Stimulated activated CD4-positive, alpha-beta T cell treated with anti-CD3 and anti-CD28 coated beads, Interleukin-12 subunit alpha, Interleukin-12 subunit beta, amount 100 ng/mL, for 48 hours (primary cell): ENCODE measurements around the gene DR1.
A peak's percentile ranks its signal among the peaks of the same experiment; 100 is the strongest.

ENCODE experiments used
- DNase-seq, 3 donors: peaks; one replicate each; pipeline ENCODE4 v3.0.0-alpha.2; 2020; ENCODE audit warnings: low read depth in 2 of 3, low spot score in 1 of 3

The DR1 gene

DNA sequence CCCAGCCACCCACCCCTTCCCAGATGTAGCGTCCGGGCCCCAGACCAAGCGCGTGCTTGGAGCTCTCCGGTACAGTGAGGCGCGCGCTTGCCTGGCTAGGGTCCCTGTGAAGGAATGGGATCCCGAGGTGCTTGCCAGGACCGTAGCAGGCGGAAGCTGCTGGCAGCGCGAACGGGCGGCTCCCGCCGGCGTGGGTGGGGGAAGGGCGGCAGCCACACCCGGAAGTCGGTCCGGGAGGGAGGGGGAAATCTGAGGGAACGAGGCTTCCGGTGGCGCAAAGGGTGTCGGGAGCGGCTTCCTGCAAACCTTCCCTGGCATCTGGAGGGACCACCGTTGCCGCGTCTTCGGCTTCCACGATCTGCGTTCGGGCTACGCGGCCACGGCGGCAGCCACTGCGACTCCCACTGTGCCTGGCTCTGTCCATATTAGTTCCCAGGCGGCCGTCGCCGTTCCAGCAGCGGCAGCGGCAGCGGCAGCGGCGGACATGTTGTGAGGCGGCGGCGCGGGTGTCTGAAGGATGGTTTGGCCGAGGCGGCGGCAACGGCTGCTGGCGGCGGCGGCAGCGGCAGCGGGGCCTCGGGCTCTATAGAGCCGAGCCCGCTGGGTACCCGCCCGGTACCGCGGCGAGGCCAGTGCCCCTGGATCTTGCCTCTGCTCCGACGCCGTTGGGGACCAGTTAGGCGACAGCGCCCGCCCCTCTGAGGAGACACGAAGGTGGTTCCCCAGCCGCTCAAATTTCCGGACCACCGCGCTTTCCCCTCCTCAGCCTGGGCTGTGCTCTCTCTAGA is at the start of gene DR1:
Gene DR1, plus strand, starts transcription at position 275 of the 788 bp plus-strand sequence. CDS start 739 bp downstream, outside the sequence.
- peak; percentile 85 to 91 (median 88) for DNase-seq

DNA sequence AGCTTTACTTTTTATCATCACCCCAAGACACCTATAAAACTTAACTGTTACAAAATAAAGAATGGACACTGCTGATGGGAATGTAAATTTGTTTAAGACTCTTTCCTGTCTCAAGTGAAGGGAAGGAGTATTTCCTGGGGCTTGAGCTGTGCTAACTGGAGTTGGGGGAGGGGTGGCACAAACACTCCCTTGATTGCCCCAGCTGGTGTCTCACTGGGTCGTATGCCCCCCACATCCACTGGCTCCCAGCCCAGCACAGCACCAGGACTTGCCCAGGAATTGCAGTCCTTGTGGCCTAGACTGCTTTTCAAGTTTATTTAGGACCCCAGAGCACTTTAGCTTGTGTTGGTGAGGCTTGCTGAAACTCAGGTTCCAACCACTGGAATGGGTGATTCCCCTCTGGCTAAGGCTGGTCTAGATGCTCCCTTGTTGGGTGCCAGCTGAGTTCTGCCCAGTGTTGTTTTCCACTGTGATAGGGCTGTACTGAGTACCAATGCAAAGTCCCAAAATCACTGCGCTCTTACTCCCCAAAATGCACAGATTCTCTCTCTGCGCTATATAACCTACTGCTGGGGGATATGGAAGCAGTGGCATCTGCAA is 49.1 kb upstream of the DR1 start:
- DNase-seq, result no peak

DNA sequence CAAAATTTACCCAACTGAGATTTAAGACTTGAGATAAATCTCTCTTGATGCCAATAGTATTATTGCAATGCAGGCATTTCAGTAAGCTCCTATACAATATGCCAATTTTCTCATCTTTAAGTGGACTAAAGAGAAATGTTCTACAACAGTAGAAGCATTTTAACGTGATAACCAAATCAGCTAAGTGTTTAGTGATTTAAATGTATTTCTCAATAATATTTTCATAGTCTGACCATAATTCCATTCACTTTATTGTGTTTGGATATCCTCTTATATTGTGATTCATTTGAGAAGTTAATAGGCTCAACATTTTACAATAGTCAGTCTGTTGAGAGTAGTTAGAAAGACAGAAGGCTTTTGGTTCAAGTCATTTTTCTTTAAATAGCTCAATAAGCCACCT is 44.6 kb upstream of the DR1 start:
- no peak for DNase-seq

DNA sequence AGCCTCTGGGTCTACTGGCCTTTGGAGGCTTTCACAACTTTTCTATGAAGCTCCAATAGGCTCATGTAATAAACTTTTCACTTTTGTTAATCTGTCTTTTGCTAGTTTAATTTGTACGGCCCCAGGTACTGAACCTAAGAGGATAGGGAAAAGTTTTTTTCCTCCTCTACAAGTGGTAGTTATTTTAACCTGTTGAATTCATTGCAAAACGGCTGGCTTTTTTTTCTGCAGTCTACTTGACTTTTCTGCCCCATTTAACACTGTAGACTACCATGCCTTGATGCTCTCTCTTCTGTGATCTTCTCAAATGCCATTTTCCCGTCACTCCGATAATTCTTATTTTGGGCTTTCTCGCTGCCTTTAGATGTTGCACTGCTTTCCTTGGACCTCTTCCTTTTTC is 43.6 kb upstream of the DR1 start:
- DNase-seq, result no peak

DNA sequence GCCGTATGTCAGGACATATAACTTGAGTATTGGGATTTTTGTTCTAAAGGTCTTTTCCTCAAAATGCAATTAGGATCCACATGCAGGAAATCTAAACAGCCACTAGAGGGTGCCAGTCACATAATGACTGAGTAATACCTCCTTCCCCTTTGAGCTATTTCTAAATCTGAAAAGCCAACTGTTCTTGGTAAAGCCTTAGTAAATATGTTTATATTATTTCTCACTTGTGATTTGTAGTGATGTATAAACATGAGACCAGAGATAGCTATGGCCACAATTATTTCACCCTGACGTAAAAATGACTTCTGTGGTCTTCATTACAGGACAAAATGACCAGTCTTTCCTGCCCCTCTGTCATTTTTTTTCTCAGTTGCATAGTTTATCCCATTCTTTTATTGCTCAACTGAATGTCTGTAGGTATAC is 41.0 kb upstream of the DR1 start:
- DNase-seq, result peak in 2 of 3 donors; percentile 19 to 38

DNA sequence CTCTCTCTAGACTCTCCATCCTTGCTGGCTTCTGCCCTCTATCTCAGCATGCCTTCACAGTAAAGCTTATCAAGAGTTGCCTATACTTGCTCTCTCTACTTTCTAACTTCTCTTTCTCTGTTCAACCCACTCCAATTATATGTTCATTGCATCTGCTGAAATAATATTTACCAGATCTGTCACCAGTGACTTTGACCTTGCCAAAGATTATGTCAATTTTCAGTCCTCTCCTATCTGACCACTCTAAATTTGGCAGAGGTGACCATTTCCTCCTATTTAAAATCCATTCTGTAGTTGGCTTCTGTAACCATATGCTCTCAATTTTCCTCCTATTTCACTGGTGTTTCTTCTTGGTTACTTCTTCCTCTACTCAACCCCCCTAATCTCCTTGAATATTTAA is 38.8 kb upstream of the DR1 start:
- no peak for DNase-seq

DNA sequence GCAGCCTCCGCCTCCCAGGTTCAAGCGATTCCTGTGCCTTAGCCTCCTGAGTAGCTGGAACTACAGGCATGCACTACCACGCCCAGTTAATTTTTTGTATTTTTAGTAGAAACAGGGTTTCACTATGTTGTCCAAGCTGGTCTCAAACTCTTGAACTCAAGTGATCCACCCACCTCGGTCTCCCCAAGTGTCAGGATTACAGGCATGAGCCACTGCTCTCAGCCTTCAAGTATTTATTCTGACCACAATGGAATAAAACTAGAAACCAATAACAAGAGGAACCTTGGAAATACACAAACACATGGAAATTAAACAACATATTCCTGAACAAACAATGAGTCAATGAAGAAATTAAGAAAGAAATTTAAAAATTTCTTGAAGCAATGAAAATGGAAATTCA is 32.7 kb upstream of the DR1 start:
- no peak for DNase-seq

- DNase-seq, result no peak
These were observed 28.5 kb upstream of the DR1 start for GRCh38 chr1:93317207-93317606.

- DNase-seq, result no peak
These were observed 27.8 kb upstream of the DR1 start for GRCh38 chr1:93317943-93318342.

GRCh38 chr1:93321720-93322119 is 24.0 kb upstream of the DR1 start:
- DNase-seq, result no peak

- no peak for DNase-seq
These were observed 23.4 kb upstream of the DR1 start for GRCh38 chr1:93322349-93322748.

DNA sequence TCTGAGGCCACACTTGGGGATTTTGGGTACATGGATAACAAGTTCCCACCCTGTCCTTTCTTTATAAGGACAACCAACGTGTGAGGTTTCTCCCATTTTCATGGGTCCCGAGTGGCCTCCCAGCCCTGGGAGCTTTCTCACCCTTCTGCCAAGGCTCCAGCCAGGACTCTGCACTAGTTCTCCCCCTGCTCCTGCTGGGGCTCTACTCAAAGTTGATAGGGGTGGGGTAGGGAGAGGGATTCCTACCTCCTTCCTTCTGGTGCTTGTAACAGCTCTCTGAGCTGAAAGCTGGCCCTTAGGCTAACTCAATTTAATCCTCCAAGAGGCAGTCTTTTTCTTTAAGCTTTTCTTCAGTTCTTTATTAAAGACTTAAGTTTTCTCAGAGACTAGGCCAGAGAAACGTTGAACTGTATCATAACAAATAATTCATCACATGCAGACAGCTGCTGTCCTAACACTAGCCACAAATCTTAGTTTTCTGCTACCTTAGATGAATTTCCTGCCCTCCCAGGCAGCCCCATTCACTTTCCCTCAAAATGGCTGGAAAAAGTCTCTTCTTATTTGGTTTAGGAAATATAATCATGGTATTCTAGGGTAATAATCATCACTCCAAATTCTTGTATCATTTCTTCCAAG is 22.4 kb upstream of the DR1 start:
- DNase-seq, result no peak

GRCh38 chr1:93324486-93325464 is 20.9 kb upstream of the DR1 start:
- no peak for DNase-seq

DNA sequence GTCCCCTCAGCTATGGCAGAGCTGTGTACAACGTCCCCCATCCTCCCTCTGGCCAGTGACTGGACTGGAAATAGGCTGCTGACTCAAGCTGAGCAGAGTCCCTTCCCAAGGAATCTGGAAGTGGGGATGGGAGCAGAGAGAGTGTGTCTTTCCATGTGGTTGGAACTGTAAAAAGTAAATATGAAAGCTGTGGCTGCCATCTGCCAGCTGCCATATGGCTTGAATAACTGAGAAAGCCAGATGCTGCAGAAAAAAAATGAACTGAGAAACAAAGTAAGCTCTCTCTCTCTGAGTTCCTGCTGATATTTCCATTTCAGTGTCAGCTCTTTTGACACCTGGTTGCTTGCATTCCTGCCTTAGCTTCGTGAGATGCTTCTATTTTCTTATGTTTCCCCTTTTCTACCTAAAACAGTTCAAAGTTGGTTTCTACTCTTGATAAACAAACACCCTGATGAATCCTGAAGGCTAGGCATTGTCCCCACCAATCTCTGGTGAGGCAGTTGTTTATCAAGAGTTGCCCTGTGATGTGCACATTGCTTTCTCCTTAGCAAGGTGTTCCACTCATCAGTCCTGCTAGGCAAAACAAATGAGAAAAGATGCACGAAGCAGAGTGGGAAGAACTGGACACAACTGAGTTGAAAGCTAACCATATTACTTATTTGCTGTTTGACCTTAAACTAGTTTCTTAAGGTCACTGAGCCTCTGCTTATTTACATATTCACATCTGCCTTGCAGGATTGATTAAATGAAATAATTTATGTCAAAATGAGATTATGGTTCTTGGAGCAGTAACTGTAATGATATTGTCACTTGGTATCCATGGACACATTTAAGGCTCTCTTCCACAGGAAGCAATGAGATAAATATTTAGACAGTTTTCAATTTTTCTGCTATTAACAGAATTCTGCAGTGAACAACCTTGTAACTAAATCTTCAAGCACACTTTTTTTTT is 16.6 kb upstream of the DR1 start:
- no peak for DNase-seq

DNA sequence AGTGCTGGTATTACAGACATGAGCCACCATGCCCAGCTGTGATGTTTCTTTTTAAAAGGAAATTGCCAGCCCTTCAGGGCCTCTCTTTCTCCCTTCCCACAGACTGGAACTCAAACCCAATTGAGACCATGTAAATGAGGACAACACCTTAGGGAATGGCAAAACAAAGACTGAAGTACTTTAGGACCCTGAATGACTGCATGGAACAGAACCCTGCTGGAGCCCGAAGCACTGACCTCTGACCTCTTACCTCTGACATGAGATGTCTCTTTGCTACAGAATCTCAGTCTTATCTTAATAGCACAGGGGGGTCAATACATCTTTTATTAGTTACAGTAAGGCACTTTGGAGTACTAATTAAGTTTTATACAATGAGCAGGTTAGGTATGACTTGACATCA is 15.5 kb upstream of the DR1 start:
- DNase-seq, result no peak

- DNase-seq, result no peak
These were observed 15.1 kb upstream of the DR1 start for GRCh38 chr1:93330617-93331016.

DNA sequence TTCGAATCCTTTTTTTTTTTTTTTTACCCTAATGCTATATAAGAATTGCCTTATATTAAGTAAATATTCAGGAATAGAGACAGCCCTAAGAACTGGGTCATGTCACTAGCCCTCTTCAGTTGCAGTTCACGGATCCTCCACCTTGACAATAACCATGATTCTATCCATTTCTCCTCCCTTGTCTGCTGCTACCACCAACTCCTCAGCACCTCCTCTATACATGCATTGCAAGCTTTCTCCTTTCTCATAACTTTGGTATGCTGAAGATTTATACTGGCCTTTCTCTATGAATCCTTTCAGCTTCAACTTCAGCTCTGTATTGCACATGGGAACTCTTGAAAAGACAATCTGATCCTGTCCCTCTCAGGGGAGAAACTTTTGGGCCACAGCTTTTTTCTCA is 14.3 kb upstream of the DR1 start:
- DNase-seq, result no peak

- DNase-seq, result no peak
These were observed 13.3 kb upstream of the DR1 start for GRCh38 chr1:93332368-93332767.

GRCh38 chr1:93338387-93339146 is 7.1 kb upstream of the DR1 start:
- no peak for DNase-seq
